T-cell (primary cell): ENCODE measurements around the gene COG5. TPM values are rescaled to one million over a fixed set of nuclear protein-coding genes. Genes with fewer than 3 reads are reported as not detected.

ENCODE experiments used
- ATAC-seq, 4 experiments: fragments of 200-7000 bp in 3 of 4; fragments of 150-1000 bp in 1 of 4; cut with Tn5 transposase; replicated peaks in 1 of 4; 1 replicate in 3 of 4; 2 replicates in 1 of 4; pipeline ENCODE4 v1.10.0; 2021; ENCODE audit warnings: moderate library complexity in 3 of 4, mild to moderate bottlenecking in 2 of 4, moderate number of reproducible peaks in 1 of 4
- CTCF ChIA-PET, 2 donors: fragments of 300-600 bp; sonication (Branson Sonifier 250); formaldehyde crosslinking; loops; one replicate each; lab custom pipeline; 2022; ENCODE audit warnings: antibody characterized with exemption in 2 of 2; lab: Charles Lee
- POLR2A ChIA-PET, 2 donors: fragments of 300-600 bp; sonication (Branson Sonifier 250); formaldehyde crosslinking; loops; one replicate each; lab custom pipeline; 2022; ENCODE audit warnings: antibody characterized with exemption in 2 of 2; lab: Charles Lee
- DNase-seq, 35 experiments: peaks; one replicate each; pipeline versions ENCODE4 v3.0.0 to v3.0.0-alpha.2; 2013 to 2023
- H3K27ac ChIP-seq: one replicate; pipeline ENCODE4 v1.5.1; 2013; ENCODE audit warnings: low read length
- H3K27me3 ChIP-seq, 2 experiments: replicated peaks in 1 of 2; 1 replicate in 1 of 2; 2 replicates in 1 of 2; pipeline versions ENCODE4 v1.6.1 to v1.7.0; 2013; ENCODE audit warnings: low read length in 1 of 2, mixed read lengths in 1 of 2; ENCODE audit not compliant: control insufficient read depth in 2 of 2, insufficient read depth in 2 of 2; ENCODE audit errors: extremely low read depth in 1 of 2
- H3K36me3 ChIP-seq, 2 donors: 1 replicate in 1 of 2; 2 replicates in 1 of 2; pipeline versions ENCODE4 v1.6.1 to v1.7.0; 2013; ENCODE audit warnings: low read length in 1 of 2; ENCODE audit not compliant: control insufficient read depth in 2 of 2, insufficient read depth in 1 of 2; ENCODE audit errors: extremely low read depth in 1 of 2
- H3K4me1 ChIP-seq, 2 experiments: 1 replicate in 1 of 2; 2 replicates in 1 of 2; pipeline versions ENCODE4 v1.6.1 to v1.7.0; 2013; ENCODE audit warnings: low read length in 2 of 2, mixed read lengths in 1 of 2; ENCODE audit not compliant: insufficient read depth in 2 of 2, control insufficient read depth in 1 of 2; ENCODE audit errors: extremely low read depth in 1 of 2
- H3K4me3 ChIP-seq, 2 donors: 1 replicate in 1 of 2; 2 replicates in 1 of 2; pipeline versions ENCODE4 v1.5.1 to v1.7.0; 2013; ENCODE audit warnings: mild to moderate bottlenecking in 2 of 2, low read length in 1 of 2, moderate library complexity in 1 of 2; ENCODE audit not compliant: control insufficient read depth in 1 of 2; ENCODE audit errors: extremely low read depth in 1 of 2
- H3K9me3 ChIP-seq: 2 replicates; pipeline ENCODE4 v1.7.0; 2013
- H3K27ac Mint-ChIP-seq, 2 donors: one replicate each; pipeline ENCODE4 v1.8.0; 2020 to 2021; ENCODE audit warnings: mild to moderate bottlenecking in 2 of 2, mixed read lengths in 2 of 2
- H3K27me3 Mint-ChIP-seq, 2 donors: one replicate each; pipeline ENCODE4 v1.8.0; 2021 to 2022; ENCODE audit warnings: mixed read lengths in 2 of 2
- H3K36me3 Mint-ChIP-seq: one replicate; pipeline ENCODE4 v1.8.0; 2021; ENCODE audit warnings: mixed read lengths
- H3K4me1 Mint-ChIP-seq, 3 donors: one replicate each; pipeline ENCODE4 v1.8.0; 2020 to 2022; ENCODE audit warnings: mixed read lengths in 3 of 3, mild to moderate bottlenecking in 1 of 3
- H3K4me3 Mint-ChIP-seq, 3 donors: one replicate each; pipeline ENCODE4 v1.8.0; 2020 to 2022; ENCODE audit warnings: mild to moderate bottlenecking in 3 of 3, mixed read lengths in 3 of 3, moderate library complexity in 3 of 3
- H3K9me3 Mint-ChIP-seq, 3 donors: one replicate each; pipeline ENCODE4 v1.8.0; 2020 to 2022; ENCODE audit warnings: mixed read lengths in 3 of 3
- WGBS: methylation state at CpG from one replicate; pipeline ENCODE4 v1.1.5; 2013; ENCODE audit warnings: missing lambda C conversion rate; ENCODE audit not compliant: insufficient coverage; 5-methylcytosine and 5-hydroxymethylcytosine counted together
- total RNA-seq, 35 experiments: library from RNA in 6 of 35; stranded (reverse) in 6 of 35; fragments of 120-200 nt in 1 of 35; gene quantifications; one replicate each; pipeline versions ENCODE4 v1.2.1 to v1.2.4 and lab custom pipeline; 2013 to 2026

Gene COG5
- total RNA-seq, 5 donors from 2014 or later (not counting 1 experiment from before 2014, with no cell fraction given) = 37.3 to 83.8 (median 55.4) TPM

DNA sequence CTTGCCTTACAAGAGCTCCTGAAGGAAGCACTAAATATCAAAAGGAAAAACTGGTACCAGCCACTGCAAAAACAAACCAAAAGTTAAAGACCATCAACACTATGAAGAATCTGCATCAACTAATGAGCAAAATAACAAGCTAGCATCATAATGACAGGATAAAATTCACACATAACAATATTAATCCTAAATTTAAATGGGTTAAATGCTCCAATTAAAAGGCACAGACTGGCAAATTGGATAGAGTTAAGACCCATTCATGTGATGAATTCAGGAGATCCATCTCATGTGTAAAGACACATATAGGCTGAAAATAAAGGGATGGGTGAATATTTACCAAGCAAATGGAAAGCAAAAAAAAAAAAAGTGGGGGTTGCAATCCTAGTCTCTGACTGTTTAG is 29.6 kb downstream of the COG5 start:
- H3K27me3 Mint-ChIP-seq = no peaks in the 10 kb centered on the region
- ChIA-PET POLR2A (no interaction called here), CTCF (no interaction called here)
- ATAC-seq (no peak), DNase-seq (no peak)
- peak overlapping the region in 1 of 2 donors; percentile 35 for H3K27ac Mint-ChIP-seq
- no peak overlapping the region for H3K4me3 Mint-ChIP-seq
- peaks cover 40 to 59% (median 44%) of the 10 kb centered on the region in 3 donors for H3K4me1 Mint-ChIP-seq
- no peaks in the 10 kb centered on the region for H3K27me3 ChIP-seq
- peaks cover 70% of the 10 kb centered on the region for H3K36me3 Mint-ChIP-seq
- H3K36me3 ChIP-seq = peaks cover 0 to 10% of the 10 kb centered on the region in 2 donors
- H3K27ac ChIP-seq = no peak overlapping the region
- no peak overlapping the region for H3K4me3 ChIP-seq
- H3K9me3 Mint-ChIP-seq = no peaks in the 10 kb centered on the region
- no peaks in the 10 kb centered on the region for H3K4me1 ChIP-seq
- H3K9me3 ChIP-seq = no peaks in the 10 kb centered on the region

GRCh38 chr7:107530751-107531150 is 33.0 kb downstream of the COG5 start:
- H3K9me3 Mint-ChIP-seq = no peaks in the 10 kb centered on the region
- no peak for DNase-seq
- H3K9me3 ChIP-seq = no peaks in the 10 kb centered on the region
- H3K4me3 Mint-ChIP-seq = no peak overlapping the region
- peaks cover 1 to 17% of the 10 kb centered on the region in 2 donors for H3K36me3 ChIP-seq
- ChIA-PET CTCF (no interaction called here), POLR2A (interaction anchor here in 1 of 2 donors (0.6 to 0.7 kb wide), 3 partner anchors 79 to 419 kb away, joined by 3 to 17 read pairs (median 6); no protein-coding TSS in a partner anchor)
- peaks cover 37 to 53% (median 52%) of the 10 kb centered on the region in 3 donors for H3K4me1 Mint-ChIP-seq
- H3K27me3 ChIP-seq = no peaks in the 10 kb centered on the region
- H3K4me3 ChIP-seq = no peak overlapping the region
- no peak for ATAC-seq
- H3K36me3 Mint-ChIP-seq = peaks cover 57% of the 10 kb centered on the region
- H3K27me3 Mint-ChIP-seq = no peaks in the 10 kb centered on the region
- no peak overlapping the region for H3K27ac ChIP-seq
- no peak overlapping the region for H3K27ac Mint-ChIP-seq
- no peaks in the 10 kb centered on the region for H3K4me1 ChIP-seq

DNA sequence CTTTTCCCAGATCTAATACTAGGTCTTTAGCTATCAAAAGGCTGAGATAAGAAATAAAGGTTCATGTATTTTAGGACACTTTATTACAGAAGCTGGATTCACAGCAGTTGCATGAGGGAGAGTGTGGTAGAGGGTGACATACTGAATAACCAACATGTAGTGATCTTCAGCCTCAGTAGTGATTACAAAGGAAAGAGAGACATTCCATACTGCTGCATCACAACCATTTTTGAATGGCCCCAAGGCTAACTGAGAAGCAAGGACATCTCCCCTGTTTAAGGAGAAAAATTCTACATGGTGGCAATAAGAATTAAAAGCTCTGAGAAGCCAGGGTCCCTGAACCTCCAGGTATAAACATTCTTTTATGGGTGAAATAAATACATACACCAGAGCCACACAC is 35.3 kb downstream of the COG5 start:
- no peaks in the 10 kb centered on the region for H3K4me1 ChIP-seq
- ATAC-seq = no peak
- H3K27ac ChIP-seq = no peak overlapping the region
- peaks cover 2 to 25% of the 10 kb centered on the region in 2 donors for H3K36me3 ChIP-seq
- H3K4me3 Mint-ChIP-seq = no peak overlapping the region
- peaks cover 16 to 36% (median 35%) of the 10 kb centered on the region in 3 donors for H3K4me1 Mint-ChIP-seq
- H3K27ac Mint-ChIP-seq = no peak overlapping the region
- ChIA-PET CTCF (no interaction called here), POLR2A (interaction anchor here in 1 of 2 donors (0.7 kb wide), 1 partner anchor 31 kb away, joined by 5 read pairs; no protein-coding TSS in a partner anchor)
- no peaks in the 10 kb centered on the region for H3K9me3 Mint-ChIP-seq
- no peak overlapping the region for H3K4me3 ChIP-seq
- H3K27me3 Mint-ChIP-seq = no peaks in the 10 kb centered on the region
- no peaks in the 10 kb centered on the region for H3K27me3 ChIP-seq
- no peak for DNase-seq
- H3K36me3 Mint-ChIP-seq = peaks cover 48% of the 10 kb centered on the region
- H3K9me3 ChIP-seq = no peaks in the 10 kb centered on the region

DNA sequence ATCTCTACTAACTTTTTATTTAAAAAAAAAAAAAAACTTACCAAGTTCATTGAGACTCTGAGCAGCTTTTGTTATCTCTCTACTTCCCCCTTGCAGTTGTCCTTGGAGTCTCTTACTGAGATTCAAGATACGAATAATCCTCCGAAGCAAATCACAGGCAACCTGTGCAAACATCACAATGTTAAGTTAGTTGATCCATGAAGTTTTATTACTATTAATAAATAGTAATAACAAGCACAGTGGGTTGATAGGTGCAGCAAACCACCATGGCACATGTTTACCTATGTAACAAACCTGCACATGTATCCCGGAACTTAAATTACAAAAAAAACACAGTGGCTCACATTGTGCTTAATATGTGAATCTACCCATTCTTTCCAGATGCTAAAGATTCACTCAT is 36.5 kb downstream of the COG5 start:
- WGBS = 100% methylated on average over 1 of the region's 3 CpGs
- peaks cover 51% of the 10 kb centered on the region for H3K36me3 Mint-ChIP-seq
- Histone ChIP-seq H3K27me3 (no peaks in the 10 kb centered on the region), H3K4me1 (no peaks in the 10 kb centered on the region), H3K4me3 (no peak overlapping the region), H3K27ac (no peak overlapping the region), H3K9me3 (no peaks in the 10 kb centered on the region), H3K36me3 (peaks cover 2 to 20% of the 10 kb centered on the region in 2 donors)
- no peaks in the 10 kb centered on the region for H3K9me3 Mint-ChIP-seq
- no peak for ATAC-seq
- ChIA-PET CTCF (interaction anchor here in 1 of 2 donors (0.7 kb wide), 1 partner anchor 262 kb away, joined by 3 read pairs; no protein-coding TSS in a partner anchor), POLR2A (no interaction called here)
- H3K27ac Mint-ChIP-seq = no peak overlapping the region
- H3K27me3 Mint-ChIP-seq = no peaks in the 10 kb centered on the region
- H3K4me1 Mint-ChIP-seq = peaks cover 9 to 30% (median 27%) of the 10 kb centered on the region in 3 donors
- no peak for DNase-seq
- H3K4me3 Mint-ChIP-seq = no peak overlapping the region

DNA sequence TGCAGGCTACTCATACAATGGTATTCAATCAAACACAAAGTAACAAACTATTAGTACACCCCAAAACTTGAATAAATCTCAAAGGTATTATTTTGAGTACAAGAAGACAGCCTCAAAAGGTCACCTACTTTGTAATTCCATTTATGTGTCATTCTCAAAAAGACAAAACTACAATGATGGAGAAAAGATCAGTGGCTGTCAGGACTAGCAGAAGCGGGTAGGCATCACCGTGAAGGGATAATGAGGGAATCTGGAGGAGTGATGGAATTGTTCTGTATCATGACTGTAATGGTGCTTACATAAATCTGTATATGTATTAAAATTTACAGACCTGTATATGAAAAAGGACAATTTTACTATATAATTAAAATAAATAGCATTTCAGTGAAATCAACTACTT is 37.0 kb downstream of the COG5 start:
- Histone ChIP-seq H3K27ac (no peak overlapping the region), H3K27me3 (no peaks in the 10 kb centered on the region), H3K9me3 (no peaks in the 10 kb centered on the region), H3K4me3 (no peak overlapping the region), H3K36me3 (peaks cover 2 to 19% of the 10 kb centered on the region in 2 donors), H3K4me1 (no peaks in the 10 kb centered on the region)
- DNase-seq (no peak), ATAC-seq (no peak)
- H3K27me3 Mint-ChIP-seq = no peaks in the 10 kb centered on the region
- no CpG with 5 or more reads among the region's 2 CpGs for WGBS
- peaks cover 11 to 34% (median 31%) of the 10 kb centered on the region in 3 donors for H3K4me1 Mint-ChIP-seq
- no peaks in the 10 kb centered on the region for H3K9me3 Mint-ChIP-seq
- no peak overlapping the region for H3K4me3 Mint-ChIP-seq
- no peak overlapping the region for H3K27ac Mint-ChIP-seq
- peaks cover 56% of the 10 kb centered on the region for H3K36me3 Mint-ChIP-seq
- CTCF ChIA-PET = no interaction called here
- POLR2A ChIA-PET = no interaction called here

DNA sequence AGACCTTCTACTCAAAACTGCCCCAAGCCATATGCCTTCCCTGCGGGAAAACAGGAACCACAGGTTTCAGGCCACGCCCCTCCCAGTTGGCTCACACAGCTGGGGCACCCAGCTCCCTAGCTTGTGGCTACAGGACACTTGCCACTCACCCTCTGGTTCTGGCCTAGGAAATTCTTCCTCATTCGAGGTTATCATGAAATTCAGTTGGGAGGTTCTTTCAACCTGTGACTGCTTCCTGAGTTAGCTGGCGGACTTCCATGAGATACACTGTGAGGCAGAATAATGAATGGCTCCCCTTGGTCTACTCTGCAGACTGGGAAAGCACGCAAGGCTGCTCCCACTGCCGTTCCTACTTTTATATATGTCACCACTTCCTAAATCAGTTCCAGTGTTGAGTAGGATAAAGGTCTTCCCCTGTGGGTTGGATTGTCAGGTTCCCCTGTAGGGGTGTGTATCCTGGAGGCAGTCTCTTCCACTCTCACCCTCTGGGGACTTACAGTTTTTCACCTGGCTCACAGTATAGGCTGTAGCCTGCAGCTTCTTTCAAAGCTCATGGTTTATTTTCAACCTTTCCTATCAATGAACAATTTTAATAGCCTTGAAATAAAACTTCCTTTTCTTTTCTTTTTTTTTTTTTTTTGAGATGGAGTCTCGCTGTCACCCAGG is 56.9 kb downstream of the COG5 start:
- Histone ChIP-seq H3K27me3 (no peaks in the 10 kb centered on the region), H3K9me3 (no peaks in the 10 kb centered on the region), H3K4me3 (no peak overlapping the region), H3K4me1 (peaks cover 0 to 7% of the 10 kb centered on the region in 2 experiments), H3K36me3 (peaks cover 6 to 10% of the 10 kb centered on the region in 2 donors), H3K27ac (no peak overlapping the region)
- WGBS = 63% methylated on average over 3 of the region's 7 CpGs
- ChIA-PET CTCF (interaction anchor here (0.7 to 1.0 kb wide), 5 partner anchors 25 to 213 kb away, joined by 3 to 5 read pairs (median 3); no protein-coding TSS in a partner anchor), POLR2A (interaction anchor here in 1 of 2 donors (0.6 kb wide), 1 partner anchor 412 kb away, joined by 4 read pairs; no protein-coding TSS in a partner anchor)
- Mint-ChIP-seq H3K4me1 (peaks cover 31 to 52% (median 46%) of the 10 kb centered on the region in 3 donors), H3K27ac (no peak overlapping the region), H3K36me3 (peaks cover 21% of the 10 kb centered on the region), H3K4me3 (no peak overlapping the region), H3K9me3 (no peaks in the 10 kb centered on the region), H3K27me3 (no peaks in the 10 kb centered on the region)
- ATAC-seq = no peak
- peak in 1 of 35 experiments; percentile 7 for DNase-seq
